Measurements from ENCODE around the gene ZNF724.
"Not testable (repeated sequence)": the region's sequence is repeated elsewhere in the genome, so short reads cannot be mapped to it uniquely, and the experiment has no call there.

Gene ZNF724

GRCh38 chr19:23249911-23250649, at the start of gene ZNF724:
Gene ZNF724 (minus strand): TSS chr19:23250394. CDS start chr19:23250242, 152 bp downstream.
- peak within 1 kb of the TSS; percentile 62 to 78 for H3K4me3 ChIP-seq (replicated peaks in 1 of 2; ENCODE audit: low read depth in 2 of 2, low read length in 2 of 2)
- DNase-seq (ENCODE audit: low read depth in 2 of 2), result peak; percentile 98 to 99
- TF ChIP-seq CTCF (IDR thresholded peaks at IDR 0.05; ENCODE audit: low read depth, low read length), result no peak

- no peak for TF ChIP-seq CTCF (IDR thresholded peaks at IDR 0.05; ENCODE audit: low read depth, low read length)
- H3K4me3 ChIP-seq (replicated peaks in 1 of 2; ENCODE audit: low read depth in 2 of 2, low read length in 2 of 2), result no peak overlapping the region
- no peak for DNase-seq (ENCODE audit: low read depth in 2 of 2)
These were observed 43.9 kb upstream of the ZNF724 start for GRCh38 chr19:23294141-23294540.

DNA sequence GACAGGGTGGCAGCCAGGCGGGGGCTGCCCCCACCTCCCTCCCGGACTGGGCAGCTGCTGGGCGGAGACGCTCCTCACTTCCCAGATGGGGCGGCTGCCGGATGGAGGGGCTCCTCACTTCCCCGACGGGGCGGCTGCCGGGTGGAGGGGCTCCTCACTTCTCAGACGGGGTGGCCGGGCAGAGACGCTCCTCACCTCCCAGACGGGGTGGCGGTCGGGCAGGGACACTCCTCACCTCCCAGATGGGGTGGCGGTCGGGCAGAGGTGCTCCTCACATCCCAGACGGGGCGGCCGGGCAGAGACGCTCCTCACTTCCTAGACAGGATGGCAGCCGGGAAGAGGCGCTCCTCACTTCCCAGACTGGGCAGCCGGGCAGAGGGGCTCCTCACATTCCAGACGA, 39.8 kb upstream of the ZNF724 start:
- DNase-seq (ENCODE audit: low read depth in 2 of 2); H3K4me3 ChIP-seq (replicated peaks in 1 of 2; ENCODE audit: low read depth in 2 of 2, low read length in 2 of 2): not testable (repeated sequence)

- DNase-seq (ENCODE audit: low read depth in 2 of 2), result no peak
- H3K4me3 ChIP-seq (replicated peaks in 1 of 2; ENCODE audit: low read depth in 2 of 2, low read length in 2 of 2), result no peak overlapping the region
- TF ChIP-seq CTCF (IDR thresholded peaks at IDR 0.05; ENCODE audit: low read depth, low read length), result no peak
These were observed 37.4 kb upstream of the ZNF724 start for GRCh38 chr19:23287620-23288019.

DNA sequence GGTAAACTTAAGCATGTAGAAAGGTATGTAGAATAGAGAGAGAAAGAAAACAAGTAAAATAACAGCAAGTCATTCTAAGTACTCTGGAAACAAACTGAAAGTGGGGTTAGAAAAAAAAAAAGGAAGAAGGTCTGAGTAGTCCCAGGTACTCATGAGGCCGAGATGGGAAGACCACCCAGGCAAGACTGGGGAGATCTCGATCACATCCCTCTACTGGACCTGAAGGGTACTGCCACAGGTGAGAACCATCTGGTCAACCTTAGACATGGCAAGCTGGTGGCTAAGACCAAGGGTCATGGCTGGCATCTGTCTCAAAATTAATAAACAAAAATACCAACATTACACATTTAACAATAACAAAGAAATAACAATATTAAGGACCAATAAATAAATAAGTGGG, 36.3 kb upstream of the ZNF724 start:
- peak; percentile 38 for TF ChIP-seq CTCF (IDR thresholded peaks at IDR 0.05; ENCODE audit: low read depth, low read length)
- DNase-seq (ENCODE audit: low read depth in 2 of 2), result no peak
- H3K4me3 ChIP-seq (replicated peaks in 1 of 2; ENCODE audit: low read depth in 2 of 2, low read length in 2 of 2), result no peak overlapping the region

- TF ChIP-seq CTCF (IDR thresholded peaks at IDR 0.05; ENCODE audit: low read depth, low read length), result no peak
- no peak for DNase-seq (ENCODE audit: low read depth in 2 of 2)
- H3K4me3 ChIP-seq (replicated peaks in 1 of 2; ENCODE audit: low read depth in 2 of 2, low read length in 2 of 2), result no peak overlapping the region
These were observed 35.8 kb upstream of the ZNF724 start for GRCh38 chr19:23285948-23286347.

- not testable (repeated sequence) for H3K4me3 ChIP-seq (replicated peaks in 1 of 2; ENCODE audit: low read depth in 2 of 2, low read length in 2 of 2); DNase-seq (ENCODE audit: low read depth in 2 of 2)
These were observed 35.1 kb upstream of the ZNF724 start for GRCh38 chr19:23285326-23285725.

DNA sequence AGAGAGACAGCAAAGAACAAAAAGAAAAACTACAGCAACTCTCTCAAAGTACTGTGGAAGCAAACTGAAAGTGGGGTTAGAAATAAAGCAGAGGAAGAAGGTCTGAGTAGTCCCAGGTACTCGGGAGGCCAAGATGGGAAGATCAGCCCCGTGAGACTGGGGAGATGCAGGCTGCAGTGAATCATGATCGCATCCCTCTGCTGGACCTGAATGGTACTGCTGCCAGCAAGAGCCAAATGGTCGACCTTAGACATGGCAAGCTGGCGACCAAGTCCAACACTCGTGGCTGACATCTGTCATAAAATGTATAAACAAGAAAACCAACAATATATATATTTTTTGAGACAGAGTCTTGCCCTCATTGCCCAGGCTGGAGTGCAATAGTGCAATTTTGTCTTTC, 33.7 kb upstream of the ZNF724 start:
- DNase-seq (ENCODE audit: low read depth in 2 of 2), result peak; percentile 22 to 67
- H3K4me3 ChIP-seq (replicated peaks in 1 of 2; ENCODE audit: low read depth in 2 of 2, low read length in 2 of 2), result no peak overlapping the region
- peak; percentile 84 for TF ChIP-seq CTCF (IDR thresholded peaks at IDR 0.05; ENCODE audit: low read depth, low read length)
